ENCODE results near the gene INPP5E.
A peak's percentile ranks its signal among the peaks of the same experiment; 100 is the strongest.

INPP5E gene

GRCh38 chr9:136473354-136473721, 33.7 kb upstream of the INPP5E start:
- no peak for TF ChIP-seq CTCF (IDR thresholded peaks at IDR 0.05; ENCODE audit: unreplicated experiment in 3 of 3)
- Mint-ChIP-seq H3K4me3 (no peak overlapping the region), H3K27me3 (ENCODE audit: low read depth) (no peaks in the 10 kb centered on the region), H3K4me1 (no peaks in the 10 kb centered on the region), H3K27ac (no peak overlapping the region), H3K9me3 (no peaks in the 10 kb centered on the region), H3K36me3 (ENCODE audit: low read depth) (peaks cover 40% of the 10 kb centered on the region)

- no peak overlapping the region for H3K27ac Mint-ChIP-seq
Observed at GRCh38 chr9:136472640-136473353, 33.2 kb upstream of the INPP5E start.

GRCh38 chr9:136471802-136472487, 32.3 kb upstream of the INPP5E start:
- TF ChIP-seq CTCF (IDR thresholded peaks at IDR 0.05; ENCODE audit: unreplicated experiment in 3 of 3): no peak
- no peak overlapping the region for H3K27ac Mint-ChIP-seq
- H3K9me3 Mint-ChIP-seq: no peaks in the 10 kb centered on the region
- H3K4me3 Mint-ChIP-seq: no peak overlapping the region
- no peaks in the 10 kb centered on the region for H3K27me3 Mint-ChIP-seq (ENCODE audit: low read depth)
- H3K4me1 Mint-ChIP-seq: no peaks in the 10 kb centered on the region
- H3K36me3 Mint-ChIP-seq (ENCODE audit: low read depth): peaks cover 33% of the 10 kb centered on the region

More at GRCh38 chr9:136472640-136473353, 33.2 kb upstream of the INPP5E start:
- Mint-ChIP-seq H3K36me3 (ENCODE audit: low read depth) (peaks cover 38% of the 10 kb centered on the region), H3K4me1 (no peaks in the 10 kb centered on the region), H3K4me3 (no peak overlapping the region), H3K9me3 (no peaks in the 10 kb centered on the region), H3K27me3 (ENCODE audit: low read depth) (no peaks in the 10 kb centered on the region)
- TF ChIP-seq CTCF (IDR thresholded peaks at IDR 0.05; ENCODE audit: unreplicated experiment in 3 of 3): no peak

GRCh38 chr9:136470792-136471469, 31.3 kb upstream of the INPP5E start:
- Mint-ChIP-seq H3K9me3 (no peaks in the 10 kb centered on the region), H3K36me3 (ENCODE audit: low read depth) (peaks cover 42% of the 10 kb centered on the region), H3K27ac (peak overlapping the region in 2 of 3 experiments; percentile 59 to 89), H3K4me3 (no peak overlapping the region), H3K27me3 (ENCODE audit: low read depth) (no peaks in the 10 kb centered on the region), H3K4me1 (no peaks in the 10 kb centered on the region)
- no peak for TF ChIP-seq CTCF (IDR thresholded peaks at IDR 0.05; ENCODE audit: unreplicated experiment in 3 of 3)

GRCh38 chr9:136470356-136470755, 30.7 kb upstream of the INPP5E start:
- Mint-ChIP-seq H3K4me1 (no peaks in the 10 kb centered on the region), H3K36me3 (ENCODE audit: low read depth) (peaks cover 41% of the 10 kb centered on the region), H3K27ac (peak overlapping the region in 2 of 3 experiments; percentile 59 to 89), H3K27me3 (ENCODE audit: low read depth) (no peaks in the 10 kb centered on the region), H3K9me3 (no peaks in the 10 kb centered on the region), H3K4me3 (no peak overlapping the region)
- TF ChIP-seq CTCF (IDR thresholded peaks at IDR 0.05; ENCODE audit: unreplicated experiment in 3 of 3): no peak
